Pancreas (tissue), 10 donors: ENCODE data around the gene IGSF21. TPM values are rescaled to one million over a fixed set of nuclear protein-coding genes. Genes with fewer than 3 reads are reported as not detected.

ENCODE experiments used
- ATAC-seq, 4 donors: fragments of 200-7000 bp; cut with Tn5 transposase; one replicate each; pipeline versions ENCODE4 v1.8.0 to v1.9.1; 2020; ENCODE audit warnings: mild to moderate bottlenecking in 4 of 4, moderate library complexity in 4 of 4
- DNase-seq, 6 donors: peaks; one replicate each; pipeline ENCODE4 v3.0.0-alpha.2; 2020
- FAIRE-seq: peaks from 2 replicates; lab custom pipeline; 2012; peaks lifted over from hg19 to GRCh38; lab: Jason Lieb, UNC
- H3K27ac ChIP-seq, 4 donors: fragments of 200-600 bp; sonication (generic); 1 replicate in 3 of 4; 2 replicates in 1 of 4; pipeline versions ENCODE4 v1.5.0 to v1.8.0; 2020
- H3K27me3 ChIP-seq, 4 donors: fragments of 200-600 bp; one replicate each; pipeline ENCODE4 v1.8.0; 2021
- H3K36me3 ChIP-seq, 3 donors: fragments of 200-600 bp; sonication (generic) in 1 of 3; one replicate each; pipeline versions ENCODE4 v1.5.0 to v1.8.0; 2020 to 2021
- H3K4me1 ChIP-seq, 3 donors: fragments of 200-600 bp; one replicate each; pipeline ENCODE4 v1.8.0; 2021
- H3K4me3 ChIP-seq, 4 donors: fragments of 200-600 bp; sonication (generic) in 2 of 4; one replicate each; pipeline versions ENCODE4 v1.5.0 to v1.8.0; 2020 to 2021
- H3K9me3 ChIP-seq, 4 donors: fragments of 200-600 bp; one replicate each; pipeline ENCODE4 v1.8.0; 2021
- WGBS, 2 donors: extraction: QIAGEN DNeasy Blood & Tissue Kit; methylation state at CpG; one replicate each; pipeline ENCODE4 v1.1.7; 2013; 5-methylcytosine and 5-hydroxymethylcytosine counted together
- intact Hi-C, 3 donors: fragments of 100-400 bp; cut with DNase I; formaldehyde crosslinking; loops; one replicate each; pipeline versions ENCODE4 v1.11.1 to v1.14.2; 2022
- polyA plus RNA-seq, 2 donors: library from polyadenylated mRNA; stranded (reverse); fragments of 200-250 nt; gene quantifications; one replicate each; pipeline ENCODE4 v1.2.3, GENCODE V29; 2013
- total RNA-seq, 6 donors: library from RNA; stranded (reverse); fragmentation: NEBNext Ultra II Directional in 4 of 6; extraction: Animal tissue kit (Norgen Biotek cat#: 25700) in 4 of 6; gene quantifications; one replicate each; pipeline versions ENCODE4 v1.2.1 to v1.2.4, GENCODE V29; 2021 to 2023
- TF ChIP-seq, protein P1 (sequence below), 4 donors: fragments of 200-600 bp; sonication (generic) in 3 of 4; IDR thresholded peaks; one replicate each; pipeline versions ENCODE4 v1.5.0 to v1.8.0; 2021; ENCODE audit warnings: antibody characterized with exemption in 4 of 4
- donor health status: healthy with polysubstance abuse.
- donor health status: DM: no; HTN: no; CAD: no; lungs with moderate emphysema.
- donor health status: DM: no; HTN: no; CAD: no.
- donor health status: control.
- donor health status: control.
- donor health status: Bipolar disorder and iron deficiency.
- donor health status: DM: yes; HTN: yes; CAD: no.
- donor health status: DM: no; HTN: no; CAD: no.
- donor health status: DM: no; HTN: no; CAD: no.
- donor health status: DM: yes; HTN: yes; CAD: no.

The IGSF21 gene
- total and polyA plus RNA-seq, 8 donors: 0.28 to 1.3 (median 0.92) TPM; not detected in 1

DNA sequence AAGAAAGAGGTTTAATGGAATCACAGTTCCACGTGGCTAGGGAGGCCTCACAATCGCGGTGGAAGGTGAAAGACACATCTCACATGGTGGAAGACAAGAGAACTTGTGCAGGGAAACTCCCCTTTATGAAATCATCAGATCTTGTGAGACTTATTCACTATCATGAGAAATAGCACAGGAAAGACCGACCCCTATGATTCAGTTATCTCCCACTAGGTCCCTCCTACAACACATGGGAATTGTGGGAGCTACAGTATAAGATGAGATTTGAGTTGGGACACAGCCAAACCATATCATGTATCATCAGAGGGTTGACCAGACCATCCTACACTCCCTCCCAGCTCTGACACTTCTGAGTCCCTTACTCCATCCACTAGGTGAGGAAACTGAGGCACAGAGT, 229.2 kb downstream of the IGSF21 start:
- H3K4me1 ChIP-seq: no peaks in the 10 kb centered on the region
- H3K27ac ChIP-seq: no peak overlapping the region
- H3K36me3 ChIP-seq: no peaks in the 10 kb centered on the region
- WGBS, 2 donors: 67 to 76% methylated on average over 4 of the region's 4 CpGs
- H3K4me3 ChIP-seq: no peak overlapping the region
- DNase-seq: no peak
- no peaks in the 10 kb centered on the region for H3K9me3 ChIP-seq
- H3K27me3 ChIP-seq: peaks cover 0 to 3% (median 0%) of the 10 kb centered on the region in 4 donors
- no peak for FAIRE-seq
- intact Hi-C loops: no loop called here
- ATAC-seq: no peak
- TF ChIP-seq, protein P1, sequence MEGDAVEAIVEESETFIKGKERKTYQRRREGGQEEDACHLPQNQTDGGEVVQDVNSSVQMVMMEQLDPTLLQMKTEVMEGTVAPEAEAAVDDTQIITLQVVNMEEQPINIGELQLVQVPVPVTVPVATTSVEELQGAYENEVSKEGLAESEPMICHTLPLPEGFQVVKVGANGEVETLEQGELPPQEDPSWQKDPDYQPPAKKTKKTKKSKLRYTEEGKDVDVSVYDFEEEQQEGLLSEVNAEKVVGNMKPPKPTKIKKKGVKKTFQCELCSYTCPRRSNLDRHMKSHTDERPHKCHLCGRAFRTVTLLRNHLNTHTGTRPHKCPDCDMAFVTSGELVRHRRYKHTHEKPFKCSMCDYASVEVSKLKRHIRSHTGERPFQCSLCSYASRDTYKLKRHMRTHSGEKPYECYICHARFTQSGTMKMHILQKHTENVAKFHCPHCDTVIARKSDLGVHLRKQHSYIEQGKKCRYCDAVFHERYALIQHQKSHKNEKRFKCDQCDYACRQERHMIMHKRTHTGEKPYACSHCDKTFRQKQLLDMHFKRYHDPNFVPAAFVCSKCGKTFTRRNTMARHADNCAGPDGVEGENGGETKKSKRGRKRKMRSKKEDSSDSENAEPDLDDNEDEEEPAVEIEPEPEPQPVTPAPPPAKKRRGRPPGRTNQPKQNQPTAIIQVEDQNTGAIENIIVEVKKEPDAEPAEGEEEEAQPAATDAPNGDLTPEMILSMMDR (IDR thresholded peaks at IDR 0.05): no peak

DNA sequence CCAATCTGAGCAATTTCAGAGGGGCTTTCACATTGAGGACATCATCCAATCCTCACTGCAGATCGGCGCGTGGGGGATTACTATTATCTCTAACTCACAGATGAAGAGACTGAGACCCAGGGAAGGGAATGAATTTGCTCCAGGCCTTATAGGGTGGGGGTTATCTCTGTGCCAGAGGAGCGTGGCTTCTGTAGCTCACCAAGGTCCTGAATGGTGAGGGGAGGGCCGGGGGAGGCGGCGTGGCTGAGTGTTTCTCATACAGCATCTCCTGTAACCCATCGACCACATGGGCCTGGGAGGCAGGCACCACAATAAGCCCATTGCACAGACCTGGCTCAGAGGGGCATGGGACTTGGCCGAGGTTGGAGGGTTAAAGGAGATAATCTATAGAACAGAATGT, 230.2 kb downstream of the IGSF21 start:
- no peak overlapping the region for H3K27ac ChIP-seq
- FAIRE-seq (no peak), DNase-seq (no peak), ATAC-seq (no peak)
- H3K9me3 ChIP-seq: no peaks in the 10 kb centered on the region
- intact Hi-C loops: no loop called here
- H3K4me3 ChIP-seq: no peak overlapping the region
- TF ChIP-seq, protein P1 (IDR thresholded peaks at IDR 0.05): no peak
- H3K36me3 ChIP-seq: no peaks in the 10 kb centered on the region
- WGBS, 2 donors: 58 to 61% methylated on average over 9 of the region's 9 CpGs
- peaks cover 0 to 3% (median 0%) of the 10 kb centered on the region in 4 donors for H3K27me3 ChIP-seq
- H3K4me1 ChIP-seq: no peaks in the 10 kb centered on the region

DNA sequence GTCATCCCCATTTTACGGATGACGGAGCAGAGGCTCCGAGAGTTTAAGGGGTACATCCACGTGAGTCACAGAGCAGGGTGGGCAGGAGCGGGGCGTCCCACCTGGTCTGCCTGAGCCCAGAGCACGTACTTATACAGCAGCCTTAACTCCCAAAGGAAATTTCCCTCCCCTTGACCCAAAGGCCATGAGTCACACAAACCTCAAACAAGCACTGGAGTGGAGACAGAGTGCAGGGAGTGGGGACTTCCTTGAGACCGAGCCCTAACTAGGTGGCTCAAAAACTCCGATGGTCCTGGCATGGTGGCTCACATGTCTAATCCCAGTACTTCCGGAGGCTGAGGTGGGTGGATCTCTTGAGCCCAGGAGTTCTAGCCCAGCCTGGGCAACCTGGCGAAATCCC, 231.6 kb downstream of the IGSF21 start:
- FAIRE-seq (no peak), ATAC-seq (no peak), DNase-seq (no peak)
- Histone ChIP-seq H3K27ac (no peak overlapping the region), H3K4me1 (no peaks in the 10 kb centered on the region), H3K36me3 (no peaks in the 10 kb centered on the region), H3K4me3 (no peak overlapping the region), H3K27me3 (peaks cover 0 to 3% (median 0%) of the 10 kb centered on the region in 4 donors), H3K9me3 (no peaks in the 10 kb centered on the region)
- intact Hi-C loops: no loop called here
- TF ChIP-seq, protein P1 (IDR thresholded peaks at IDR 0.05): no peak
- 65 to 77% methylated on average over 11 of the region's 11 CpGs for WGBS, 2 donors

DNA sequence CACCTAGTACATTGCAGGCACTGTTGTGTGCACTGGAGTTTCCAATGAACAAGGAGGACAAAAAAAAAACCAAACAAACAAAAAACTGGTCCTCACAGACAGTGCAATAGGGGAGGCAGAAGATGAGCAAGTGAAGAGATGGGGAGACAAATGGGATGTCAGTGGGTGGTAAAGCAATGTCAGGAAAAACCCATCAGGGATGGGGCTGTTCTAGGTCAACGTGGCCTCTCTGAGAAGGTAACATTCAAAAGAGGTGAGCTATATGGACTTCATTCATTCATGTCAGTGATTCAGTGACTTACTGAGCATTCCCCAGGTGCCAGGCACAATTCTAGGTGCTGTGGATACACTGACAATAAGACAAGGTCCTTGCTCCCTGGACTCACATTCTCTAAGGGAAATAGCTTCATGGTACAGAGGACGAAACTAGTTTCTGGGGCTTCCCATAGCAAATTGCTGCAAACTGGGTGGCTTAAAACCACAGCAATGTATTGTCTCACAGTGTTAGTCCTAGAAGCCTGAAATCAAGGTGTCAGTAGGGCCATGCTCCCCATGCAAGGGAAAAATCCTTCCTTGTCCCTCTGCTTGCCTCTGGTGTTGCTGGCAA, 232.7 kb downstream of the IGSF21 start:
- H3K27me3 ChIP-seq: no peaks in the 10 kb centered on the region
- DNase-seq: no peak
- 46 to 64% methylated on average over 2 of the region's 2 CpGs for WGBS, 2 donors
- no peaks in the 10 kb centered on the region for H3K9me3 ChIP-seq
- no peak overlapping the region for H3K4me3 ChIP-seq
- TF ChIP-seq, protein P1 (IDR thresholded peaks at IDR 0.05): no peak
- no peaks in the 10 kb centered on the region for H3K4me1 ChIP-seq
- no peaks in the 10 kb centered on the region for H3K36me3 ChIP-seq
- no peak overlapping the region for H3K27ac ChIP-seq
- intact Hi-C loops: no loop called here
- no peak for ATAC-seq
- no peak for FAIRE-seq

DNA sequence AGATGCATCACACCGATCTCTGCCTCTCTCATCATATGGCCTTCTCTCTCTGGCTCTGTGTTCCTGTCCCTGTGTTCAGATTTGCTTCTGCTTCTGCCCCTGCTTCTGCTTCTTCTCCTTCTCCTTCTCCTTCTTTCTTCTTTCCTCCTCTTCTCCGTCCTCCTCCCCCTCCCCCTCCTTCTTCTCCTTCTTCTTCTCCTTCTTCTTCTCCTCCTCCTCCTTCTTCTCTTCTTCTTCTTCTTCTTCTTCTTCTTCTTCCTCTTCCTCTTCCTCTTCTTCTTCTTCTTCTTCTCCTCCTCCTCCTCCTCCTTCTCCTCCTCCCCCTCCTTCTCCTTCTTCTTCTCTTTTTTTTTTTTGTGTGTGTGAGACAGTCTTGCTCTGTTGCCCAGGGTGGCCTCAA, 233.2 kb downstream of the IGSF21 start:
- H3K4me1 ChIP-seq: no peaks in the 10 kb centered on the region
- TF ChIP-seq, protein P1 (IDR thresholded peaks at IDR 0.05): no peak
- H3K27ac ChIP-seq: no peak overlapping the region
- no peaks in the 10 kb centered on the region for H3K27me3 ChIP-seq
- DNase-seq: no peak
- H3K9me3 ChIP-seq: no peaks in the 10 kb centered on the region
- no peaks in the 10 kb centered on the region for H3K36me3 ChIP-seq
- 48 to 57% methylated on average over 2 of the region's 2 CpGs for WGBS, 2 donors
- no peak for FAIRE-seq
- H3K4me3 ChIP-seq: no peak overlapping the region
- ATAC-seq: no peak
- intact Hi-C loops: no loop called here
